HepG2 (cell line): ENCODE results near the gene SLC16A3. TPM values are rescaled to one million over a fixed set of nuclear protein-coding genes. Genes with fewer than 3 reads are reported as not detected.
A peak's percentile ranks its signal among the peaks of the same experiment; 100 is the strongest.

Source experiments
- CREB1 ChIP-seq, 2 experiments: fragments of 450-650 bp in 1 of 2; IDR thresholded peaks; 2 replicates each; pipeline ENCODE4 v1.6.1; 2016 to 2017; ENCODE audit warnings: control low read depth in 1 of 2, mild to moderate bottlenecking in 1 of 2, missing compliant biosample characterization in 1 of 2, missing genetic modification characterization in 1 of 2
- FOXA3 ChIP-seq: IDR thresholded peaks from 2 replicates; pipeline ENCODE4 v1.6.1; 2016; ENCODE audit warnings: missing genetic modification reagents, missing compliant biosample characterization
- MBNL3 ChIP-seq: fragments of 250-450 bp; sonication (Bioruptor Pico); conservative IDR thresholded peaks from 2 replicates; pipeline ENCODE4 v1.8.0; 2022; ENCODE audit warnings: mild to moderate bottlenecking, inconsistent platforms
- NFYC ChIP-seq: IDR thresholded peaks from 2 replicates; pipeline ENCODE4 v1.6.1; 2016; ENCODE audit warnings: missing genetic modification reagents, missing compliant biosample characterization
- PATZ1 ChIP-seq: sonication (generic); formaldehyde crosslinking; IDR thresholded peaks from 2 replicates; pipeline ENCODE4 v1.4.0; 2020; ENCODE audit warnings: missing genetic modification reagents
- SP4 ChIP-seq: sonication (generic); formaldehyde crosslinking; IDR thresholded peaks from 2 replicates; pipeline ENCODE4 v1.8.1; 2023; ENCODE audit warnings: mild to moderate bottlenecking, missing genetic modification reagents
- ZBTB33 ChIP-seq: sonication (generic); formaldehyde crosslinking; IDR thresholded peaks from 2 replicates; pipeline ENCODE4 v1.4.0; 2020; ENCODE audit warnings: missing genetic modification reagents
- ZFP36 ChIP-seq: fragments of 150-350 bp; IDR thresholded peaks from 2 replicates; pipeline ENCODE4 v1.6.1; 2018; ENCODE audit warnings: borderline replicate concordance, low read length, low read depth; ENCODE audit not compliant: partially characterized antibody
- ZNF33B ChIP-seq: sonication (generic); formaldehyde crosslinking; IDR thresholded peaks from 2 replicates; pipeline ENCODE4 v1.5.1; 2020; ENCODE audit warnings: mild to moderate bottlenecking, missing genetic modification reagents
- ZNF446 ChIP-seq: sonication (generic); formaldehyde crosslinking; IDR thresholded peaks from 2 replicates; pipeline ENCODE4 v1.5.0; 2020; ENCODE audit warnings: mild to moderate bottlenecking, missing genetic modification reagents
- ZNF558 ChIP-seq: sonication (generic); formaldehyde crosslinking; IDR thresholded peaks from 2 replicates; pipeline ENCODE4 v1.9.0; 2022; ENCODE audit warnings: mild to moderate bottlenecking, missing genetic modification reagents, borderline replicate concordance
- ZNF563 ChIP-seq: sonication (generic); formaldehyde crosslinking; IDR thresholded peaks from 2 replicates; pipeline ENCODE4 v1.8.0; 2022; ENCODE audit warnings: mild to moderate bottlenecking, moderate library complexity, missing genetic modification reagents
- ZNF704 ChIP-seq: sonication (generic); formaldehyde crosslinking; IDR thresholded peaks from 2 replicates; pipeline ENCODE4 v1.8.1; 2023; ENCODE audit warnings: mild to moderate bottlenecking, inconsistent platforms, moderate library complexity, missing genetic modification reagents, borderline replicate concordance
- ZNF775 ChIP-seq: sonication (generic); formaldehyde crosslinking; IDR thresholded peaks from 2 replicates; pipeline ENCODE4 v1.4.0; 2020; ENCODE audit warnings: missing genetic modification reagents, mild to moderate bottlenecking, moderate library complexity, borderline replicate concordance
- ZSCAN29 ChIP-seq: sonication (generic); formaldehyde crosslinking; conservative IDR thresholded peaks from 2 replicates; pipeline ENCODE4 v1.4.0; 2020; ENCODE audit warnings: mild to moderate bottlenecking, missing genetic modification reagents
- polyA plus RNA-seq, 8 experiments: library from polyadenylated mRNA; depleted of rRNA in 3 of 8; stranded (reverse) in 7 of 8; unstranded in 1 of 8; fragments of >200 nt; fragmentation: Illumina TruSeq in 4 of 8; extraction: Trizol in 4 of 8; gene quantifications; 2 replicates each; pipeline versions ENCODE4 v1.2.1 to v1.2.3, GENCODE V29; 2011 to 2016; ENCODE audit warnings: low read depth in 4 of 8, missing spikeins in 1 of 8, mixed read lengths in 1 of 8; ENCODE audit not compliant: insufficient read depth in 1 of 8
- total RNA-seq, 5 experiments: library from RNA; depleted of rRNA; stranded (reverse); fragments of >200 nt; fragmentation: Illumina TruSeq; extraction: Trizol; gene quantifications; 2 replicates each; pipeline ENCODE4 v1.2.3, GENCODE V29; 2016; ENCODE audit warnings: low read depth in 1 of 5
- TF ChIP-seq, protein P1 (sequence below): sonication (generic); formaldehyde crosslinking; IDR thresholded peaks from 2 replicates; pipeline ENCODE4 v1.4.0; 2020; ENCODE audit warnings: missing genetic modification reagents, borderline replicate concordance
- TF ChIP-seq, protein P2 (sequence below): sonication (generic); formaldehyde crosslinking; IDR thresholded peaks from 2 replicates; pipeline ENCODE4 v1.4.0; 2020; ENCODE audit warnings: missing genetic modification reagents

The SLC16A3 gene
- total and polyA plus RNA-seq, 2 of the 13 experiments (the other 11 are each of a cell fraction or from before 2014, with no cell fraction given): 242 to 349 TPM

- TF ChIP-seq ZSCAN29 (CRISPR knock-in tag) (no peak), ZFP36 (no peak), ZNF446 (CRISPR knock-in tag) (no peak; the same call in 1 of the 2 replicates), CREB1 (IDR thresholded peaks at IDR 0.05) (no peak), CREB1 (CRISPR knock-in tag; IDR thresholded peaks at IDR 0.05) (no peak), NFYC (CRISPR knock-in tag) (peak; percentile 49; the same call in 1 of the 2 replicates), ZNF558 (CRISPR knock-in tag) (no peak; the same call in 1 of the 2 replicates), SP4 (no peak), ZNF775 (CRISPR knock-in tag) (no peak), PATZ1 (peak; percentile 61), ZNF33B (no peak), FOXA3 (CRISPR knock-in tag) (no peak), ZNF704 (CRISPR knock-in tag) (no peak), ZBTB33 (CRISPR knock-in tag) (no peak), ZNF563 (CRISPR knock-in tag) (peak; percentile 7; the same call in 1 of the 2 replicates), MBNL3 (no peak)
- TF ChIP-seq, protein P1, sequence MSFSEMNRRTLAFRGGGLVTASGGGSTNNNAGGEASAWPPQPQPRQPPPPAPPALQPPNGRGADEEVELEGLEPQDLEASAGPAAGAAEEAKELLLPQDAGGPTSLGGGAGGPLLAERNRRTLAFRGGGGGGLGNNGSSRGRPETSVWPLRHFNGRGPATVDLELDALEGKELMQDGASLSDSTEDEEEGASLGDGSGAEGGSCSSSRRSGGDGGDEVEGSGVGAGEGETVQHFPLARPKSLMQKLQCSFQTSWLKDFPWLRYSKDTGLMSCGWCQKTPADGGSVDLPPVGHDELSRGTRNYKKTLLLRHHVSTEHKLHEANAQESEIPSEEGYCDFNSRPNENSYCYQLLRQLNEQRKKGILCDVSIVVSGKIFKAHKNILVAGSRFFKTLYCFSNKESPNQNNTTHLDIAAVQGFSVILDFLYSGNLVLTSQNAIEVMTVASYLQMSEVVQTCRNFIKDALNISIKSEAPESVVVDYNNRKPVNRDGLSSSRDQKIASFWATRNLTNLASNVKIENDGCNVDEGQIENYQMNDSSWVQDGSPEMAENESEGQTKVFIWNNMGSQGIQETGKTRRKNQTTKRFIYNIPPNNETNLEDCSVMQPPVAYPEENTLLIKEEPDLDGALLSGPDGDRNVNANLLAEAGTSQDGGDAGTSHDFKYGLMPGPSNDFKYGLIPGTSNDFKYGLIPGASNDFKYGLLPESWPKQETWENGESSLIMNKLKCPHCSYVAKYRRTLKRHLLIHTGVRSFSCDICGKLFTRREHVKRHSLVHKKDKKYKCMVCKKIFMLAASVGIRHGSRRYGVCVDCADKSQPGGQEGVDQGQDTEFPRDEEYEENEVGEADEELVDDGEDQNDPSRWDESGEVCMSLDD (CRISPR knock-in tag): no peak
- TF ChIP-seq, protein P2, sequence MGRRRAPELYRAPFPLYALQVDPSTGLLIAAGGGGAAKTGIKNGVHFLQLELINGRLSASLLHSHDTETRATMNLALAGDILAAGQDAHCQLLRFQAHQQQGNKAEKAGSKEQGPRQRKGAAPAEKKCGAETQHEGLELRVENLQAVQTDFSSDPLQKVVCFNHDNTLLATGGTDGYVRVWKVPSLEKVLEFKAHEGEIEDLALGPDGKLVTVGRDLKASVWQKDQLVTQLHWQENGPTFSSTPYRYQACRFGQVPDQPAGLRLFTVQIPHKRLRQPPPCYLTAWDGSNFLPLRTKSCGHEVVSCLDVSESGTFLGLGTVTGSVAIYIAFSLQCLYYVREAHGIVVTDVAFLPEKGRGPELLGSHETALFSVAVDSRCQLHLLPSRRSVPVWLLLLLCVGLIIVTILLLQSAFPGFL (CRISPR knock-in tag): no peak
These were observed 15.4 kb upstream of the SLC16A3 start (continued) for GRCh38 chr17:82213251-82214011.
